Neural cell (in vitro differentiated cells): ENCODE results near the gene MXRA8.

Experiments
- EZH2 ChIP-seq: fragments of 200-600, 300-800 bp; shearing (Covaris generic), sonication (generic); IDR thresholded peaks from 2 replicates; pipeline ENCODE4 v1.6.1; 2014; ENCODE audit warnings: antibody characterized with exemption, low read length, borderline replicate concordance, mild to moderate bottlenecking; ENCODE audit not compliant: insufficient read depth, poor library complexity, severe bottlenecking
- MXI1 ChIP-seq: fragments of 450-650 bp; conservative IDR thresholded peaks from 2 replicates; pipeline ENCODE4 v1.6.1; 2014; ENCODE audit warnings: antibody characterized with exemption, mild to moderate bottlenecking; ENCODE audit not compliant: poor library complexity, severe bottlenecking
- RAD21 ChIP-seq: fragments of 450-650 bp; conservative IDR thresholded peaks from 2 replicates; pipeline ENCODE4 v1.6.1; 2014; ENCODE audit warnings: antibody characterized with exemption, mild to moderate bottlenecking, moderate library complexity
- TAF1 ChIP-seq: IDR thresholded peaks from 2 replicates; pipeline ENCODE4 v1.6.1; 2012; ENCODE audit warnings: low read depth
- TF ChIP-seq, protein P1 (sequence below): IDR thresholded peaks from 2 replicates; pipeline ENCODE4 v1.6.1; 2012; ENCODE audit warnings: borderline replicate concordance
- TF ChIP-seq, protein P2 (sequence below): fragments of 450-650 bp; IDR thresholded peaks from 2 replicates; pipeline ENCODE4 v1.5.1; 2014; ENCODE audit warnings: antibody characterized with exemption, mild to moderate bottlenecking, moderate library complexity; ENCODE audit not compliant: poor library complexity, severe bottlenecking

DNA sequence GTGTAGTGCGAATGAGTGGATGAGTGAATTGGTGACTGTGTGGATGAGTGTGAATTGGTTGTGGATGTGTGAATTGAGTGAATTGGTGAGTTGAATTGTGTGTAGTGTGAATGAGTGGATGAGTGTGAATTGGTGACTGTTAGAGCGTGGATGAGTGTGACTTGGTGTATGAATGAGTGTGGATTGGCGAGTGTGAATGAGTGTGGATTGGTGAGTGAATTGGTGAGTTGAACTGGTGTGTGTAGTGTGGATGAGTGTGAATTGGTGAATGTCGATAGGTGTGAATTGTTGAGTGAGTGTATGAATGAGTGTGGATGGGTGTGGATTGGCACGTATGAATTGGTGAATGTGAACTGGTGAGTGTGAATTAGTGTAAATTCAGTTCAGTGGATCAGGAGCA, 9.0 kb upstream of the MXRA8 start:
- TF ChIP-seq, protein P1, sequence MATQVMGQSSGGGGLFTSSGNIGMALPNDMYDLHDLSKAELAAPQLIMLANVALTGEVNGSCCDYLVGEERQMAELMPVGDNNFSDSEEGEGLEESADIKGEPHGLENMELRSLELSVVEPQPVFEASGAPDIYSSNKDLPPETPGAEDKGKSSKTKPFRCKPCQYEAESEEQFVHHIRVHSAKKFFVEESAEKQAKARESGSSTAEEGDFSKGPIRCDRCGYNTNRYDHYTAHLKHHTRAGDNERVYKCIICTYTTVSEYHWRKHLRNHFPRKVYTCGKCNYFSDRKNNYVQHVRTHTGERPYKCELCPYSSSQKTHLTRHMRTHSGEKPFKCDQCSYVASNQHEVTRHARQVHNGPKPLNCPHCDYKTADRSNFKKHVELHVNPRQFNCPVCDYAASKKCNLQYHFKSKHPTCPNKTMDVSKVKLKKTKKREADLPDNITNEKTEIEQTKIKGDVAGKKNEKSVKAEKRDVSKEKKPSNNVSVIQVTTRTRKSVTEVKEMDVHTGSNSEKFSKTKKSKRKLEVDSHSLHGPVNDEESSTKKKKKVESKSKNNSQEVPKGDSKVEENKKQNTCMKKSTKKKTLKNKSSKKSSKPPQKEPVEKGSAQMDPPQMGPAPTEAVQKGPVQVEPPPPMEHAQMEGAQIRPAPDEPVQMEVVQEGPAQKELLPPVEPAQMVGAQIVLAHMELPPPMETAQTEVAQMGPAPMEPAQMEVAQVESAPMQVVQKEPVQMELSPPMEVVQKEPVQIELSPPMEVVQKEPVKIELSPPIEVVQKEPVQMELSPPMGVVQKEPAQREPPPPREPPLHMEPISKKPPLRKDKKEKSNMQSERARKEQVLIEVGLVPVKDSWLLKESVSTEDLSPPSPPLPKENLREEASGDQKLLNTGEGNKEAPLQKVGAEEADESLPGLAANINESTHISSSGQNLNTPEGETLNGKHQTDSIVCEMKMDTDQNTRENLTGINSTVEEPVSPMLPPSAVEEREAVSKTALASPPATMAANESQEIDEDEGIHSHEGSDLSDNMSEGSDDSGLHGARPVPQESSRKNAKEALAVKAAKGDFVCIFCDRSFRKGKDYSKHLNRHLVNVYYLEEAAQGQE, result no peak
- no peak for TF ChIP-seq TAF1
- TF ChIP-seq, protein P2, sequence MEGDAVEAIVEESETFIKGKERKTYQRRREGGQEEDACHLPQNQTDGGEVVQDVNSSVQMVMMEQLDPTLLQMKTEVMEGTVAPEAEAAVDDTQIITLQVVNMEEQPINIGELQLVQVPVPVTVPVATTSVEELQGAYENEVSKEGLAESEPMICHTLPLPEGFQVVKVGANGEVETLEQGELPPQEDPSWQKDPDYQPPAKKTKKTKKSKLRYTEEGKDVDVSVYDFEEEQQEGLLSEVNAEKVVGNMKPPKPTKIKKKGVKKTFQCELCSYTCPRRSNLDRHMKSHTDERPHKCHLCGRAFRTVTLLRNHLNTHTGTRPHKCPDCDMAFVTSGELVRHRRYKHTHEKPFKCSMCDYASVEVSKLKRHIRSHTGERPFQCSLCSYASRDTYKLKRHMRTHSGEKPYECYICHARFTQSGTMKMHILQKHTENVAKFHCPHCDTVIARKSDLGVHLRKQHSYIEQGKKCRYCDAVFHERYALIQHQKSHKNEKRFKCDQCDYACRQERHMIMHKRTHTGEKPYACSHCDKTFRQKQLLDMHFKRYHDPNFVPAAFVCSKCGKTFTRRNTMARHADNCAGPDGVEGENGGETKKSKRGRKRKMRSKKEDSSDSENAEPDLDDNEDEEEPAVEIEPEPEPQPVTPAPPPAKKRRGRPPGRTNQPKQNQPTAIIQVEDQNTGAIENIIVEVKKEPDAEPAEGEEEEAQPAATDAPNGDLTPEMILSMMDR, result no peak
- TF ChIP-seq EZH2, result no peak
- no peak for TF ChIP-seq MXI1
- TF ChIP-seq RAD21, result no peak
